Measurements from ENCODE around the gene HYAL1.
"Not testable (repeated sequence)": the region's sequence is repeated elsewhere in the genome, so short reads cannot be mapped to it uniquely, and the experiment has no call there.

Gene HYAL1

DNA sequence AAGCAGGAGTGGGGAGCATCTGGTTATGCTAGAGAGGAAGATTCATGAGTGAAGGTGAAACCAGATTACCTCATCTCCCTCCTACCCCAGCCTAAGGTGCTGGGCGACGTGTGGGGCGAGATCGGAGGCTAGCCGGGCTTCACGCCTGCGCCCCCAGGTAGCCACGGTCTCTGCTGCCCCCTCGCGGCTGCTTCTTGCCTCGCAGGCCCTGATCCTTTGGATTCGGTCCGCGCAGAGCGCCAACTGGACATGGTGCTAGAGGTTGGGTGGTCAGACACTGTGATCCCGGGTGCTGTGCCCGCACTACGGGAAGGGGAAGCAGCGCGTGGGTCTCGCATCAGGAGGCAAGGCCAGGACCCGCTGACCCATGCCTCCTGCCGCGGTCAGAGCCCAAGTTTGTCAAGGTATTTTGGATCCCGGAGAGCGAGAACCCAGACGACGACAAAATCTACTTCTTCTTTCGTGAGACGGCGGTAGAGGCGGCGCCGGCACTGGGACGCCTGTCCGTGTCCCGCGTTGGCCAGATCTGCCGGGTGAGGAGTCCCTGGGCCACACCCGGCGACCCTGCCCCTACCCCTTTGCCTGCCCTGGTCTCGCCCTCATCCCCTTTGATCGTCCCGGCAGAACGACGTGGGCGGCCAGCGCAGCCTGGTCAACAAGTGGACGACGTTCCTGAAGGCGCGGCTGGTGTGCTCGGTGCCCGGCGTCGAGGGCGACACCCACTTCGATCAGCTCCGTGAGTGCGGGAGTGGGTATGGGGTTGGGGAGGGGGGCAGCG is 30.3 kb downstream of the HYAL1 start:
- no peak for DNase-seq (ENCODE audit: low read depth)

DNA sequence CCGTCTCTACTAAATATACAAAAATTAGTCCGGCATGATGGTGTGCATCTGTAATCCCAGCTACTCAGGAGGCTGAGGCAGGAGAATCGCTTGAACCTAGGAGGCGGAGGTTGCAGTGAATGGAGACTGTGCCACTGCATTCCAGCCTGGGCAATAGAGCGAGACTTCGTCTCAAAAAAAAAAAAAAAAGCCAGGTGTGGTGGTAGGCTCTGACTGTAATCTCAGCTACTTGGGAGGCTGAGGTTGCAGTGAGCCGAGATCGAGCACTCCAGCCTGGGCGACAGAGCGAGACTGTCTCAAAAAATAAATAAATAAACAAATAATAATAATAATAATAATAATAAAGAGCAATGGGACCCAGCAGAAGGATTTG is 30.9 kb downstream of the HYAL1 start:
- not testable (repeated sequence) for DNase-seq (ENCODE audit: low read depth)

DNA sequence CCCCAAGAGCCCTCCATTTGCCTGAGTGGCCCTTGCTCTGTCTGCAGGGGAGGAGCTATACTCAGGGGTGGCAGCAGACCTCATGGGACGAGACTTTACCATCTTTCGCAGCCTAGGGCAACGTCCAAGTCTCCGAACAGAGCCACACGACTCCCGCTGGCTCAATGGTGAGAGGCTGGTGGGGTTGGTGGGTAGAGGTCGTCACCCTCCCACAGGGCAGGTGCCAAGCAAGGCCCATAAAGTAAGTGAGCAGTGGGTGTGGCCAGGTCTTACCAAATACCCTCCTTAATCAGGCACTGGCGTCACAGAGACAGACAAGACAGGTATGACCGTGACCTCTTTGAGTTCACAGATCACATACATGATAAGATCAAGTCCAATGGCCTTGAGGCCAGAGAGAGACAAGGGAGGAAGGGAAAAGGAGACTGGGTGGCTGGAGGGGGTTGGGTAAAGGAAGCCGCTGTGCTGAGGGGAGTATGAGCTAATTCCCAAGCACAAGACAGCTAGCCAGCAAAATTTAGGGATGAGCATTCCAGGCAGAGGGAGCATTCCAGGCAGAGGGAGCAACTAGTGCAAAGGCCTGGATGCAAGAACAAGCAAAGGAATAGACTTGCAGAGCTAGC is 31.9 kb downstream of the HYAL1 start:
- no peak for DNase-seq (ENCODE audit: low read depth)

DNA sequence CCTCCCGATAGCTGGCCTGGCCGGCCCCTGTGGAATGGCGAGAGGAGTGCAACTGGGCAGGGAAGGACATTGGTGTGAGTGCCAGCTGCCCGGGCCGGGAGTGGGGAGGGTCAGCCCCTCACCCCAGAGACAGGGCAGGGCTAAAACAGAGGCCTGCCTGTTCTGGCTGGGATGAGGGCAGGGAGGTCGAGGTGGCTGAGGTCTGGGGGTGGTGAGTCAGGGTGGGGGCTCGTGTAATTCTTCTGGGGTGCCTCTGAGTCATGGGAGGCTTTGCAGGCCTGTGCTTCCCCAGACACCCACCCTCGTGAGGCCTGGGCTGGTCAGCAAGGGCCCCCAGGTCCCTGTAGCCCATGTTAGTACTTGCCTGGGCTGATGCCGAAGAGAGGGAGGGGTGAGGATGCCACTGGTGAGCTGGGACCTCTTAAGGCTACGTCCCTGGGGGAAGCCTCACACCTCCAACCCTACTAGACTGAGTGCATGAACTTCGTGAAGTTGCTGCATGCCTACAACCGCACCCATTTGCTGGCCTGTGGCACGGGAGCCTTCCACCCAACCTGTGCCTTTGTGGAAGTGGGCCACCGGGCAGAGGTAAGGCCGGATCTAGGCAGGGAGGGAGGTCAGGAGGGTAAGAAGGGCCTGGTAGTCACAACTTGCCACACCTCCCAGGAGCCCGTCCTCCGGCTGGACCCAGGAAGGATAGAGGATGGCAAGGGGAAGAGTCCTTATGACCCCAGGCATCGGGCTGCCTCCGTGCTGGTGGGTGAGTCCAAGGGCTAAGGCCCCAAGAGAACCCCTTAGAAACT is 32.8 kb downstream of the HYAL1 start:
- no peak for DNase-seq (ENCODE audit: low read depth)

DNA sequence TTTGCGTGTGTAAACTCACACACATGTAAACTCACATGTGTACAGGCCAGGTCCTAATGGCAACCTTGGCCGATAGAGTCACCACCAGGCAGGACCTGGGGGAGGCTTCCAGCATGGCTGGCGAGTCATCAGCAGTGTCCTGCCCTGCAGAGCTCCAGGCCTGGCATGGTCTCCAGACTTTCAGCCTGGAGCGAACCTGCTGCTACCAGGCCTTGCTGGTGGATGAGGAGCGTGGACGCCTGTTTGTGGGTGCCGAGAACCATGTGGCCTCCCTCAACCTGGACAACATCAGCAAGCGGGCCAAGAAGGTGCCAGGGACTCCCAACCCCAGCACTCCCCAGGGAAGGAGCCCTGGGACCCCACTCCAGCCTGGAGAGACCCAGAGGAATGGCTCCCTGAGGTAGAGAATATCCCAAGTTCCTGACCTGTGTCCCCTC is 33.4 kb downstream of the HYAL1 start:
- DNase-seq (ENCODE audit: low read depth) = no peak

DNA sequence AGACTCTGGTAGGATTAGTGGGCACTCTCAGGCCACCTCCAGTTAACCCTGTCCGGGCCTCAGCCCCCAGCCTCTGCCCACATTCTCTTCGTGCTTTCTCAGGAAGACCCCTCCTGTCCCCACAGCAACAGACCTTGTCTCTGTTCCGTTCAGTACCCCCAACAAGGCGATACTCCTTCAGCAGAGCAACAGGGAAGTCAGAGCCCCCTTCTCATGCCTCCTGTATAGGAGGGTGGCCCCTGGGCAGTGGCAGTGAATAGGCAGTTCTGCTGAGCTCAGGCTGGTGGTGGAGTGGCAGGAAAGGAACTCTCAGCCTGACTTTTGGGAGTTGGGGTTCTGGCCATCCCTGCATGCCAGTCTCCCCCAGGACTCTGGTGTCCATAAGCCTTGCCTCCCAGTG is 33.9 kb downstream of the HYAL1 start:
- DNase-seq (ENCODE audit: low read depth) = no peak

DNA sequence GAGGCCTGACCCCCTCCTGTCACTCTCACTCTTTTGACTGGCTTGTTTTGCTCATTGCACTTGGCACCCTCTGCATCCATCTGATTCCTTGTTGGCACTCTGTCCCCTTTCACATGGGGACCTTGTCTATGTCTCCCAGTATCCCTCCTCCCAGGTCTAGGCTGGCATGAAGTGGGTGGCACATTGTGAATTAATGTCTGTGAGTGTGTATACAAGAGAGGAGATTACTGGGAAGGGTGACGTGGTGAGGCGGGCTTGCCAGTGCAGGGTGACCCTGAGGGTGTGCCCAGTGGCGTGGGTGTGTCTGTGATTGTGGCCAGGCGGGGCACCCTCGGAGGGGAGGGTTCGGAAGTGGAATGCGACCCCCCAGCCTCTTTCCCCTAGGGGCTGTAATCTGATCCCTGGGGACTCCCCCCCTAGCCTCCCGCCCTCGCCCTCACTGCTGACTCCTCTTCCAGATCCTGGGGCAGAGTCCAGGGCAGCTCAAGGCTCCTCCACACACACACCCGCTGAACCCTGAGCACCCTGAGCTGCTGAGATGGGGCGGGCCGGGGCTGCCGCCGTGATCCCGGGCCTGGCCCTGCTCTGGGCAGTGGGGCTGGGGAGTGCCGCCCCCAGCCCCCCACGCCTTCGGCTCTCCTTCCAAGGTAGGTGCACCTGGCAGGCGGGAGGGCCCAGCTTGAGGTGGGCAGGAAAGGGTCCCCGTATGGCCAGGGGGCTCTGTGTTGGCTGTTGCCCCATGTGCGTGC is 34.5 kb downstream of the HYAL1 start, which contains the start of gene SEMA3B:
Gene SEMA3B, plus strand, starts transcription at position 445 of the 749 bp plus-strand sequence. Its CDS starts 94 bp downstream, at position 539.
- no peak for DNase-seq (ENCODE audit: low read depth)

DNA sequence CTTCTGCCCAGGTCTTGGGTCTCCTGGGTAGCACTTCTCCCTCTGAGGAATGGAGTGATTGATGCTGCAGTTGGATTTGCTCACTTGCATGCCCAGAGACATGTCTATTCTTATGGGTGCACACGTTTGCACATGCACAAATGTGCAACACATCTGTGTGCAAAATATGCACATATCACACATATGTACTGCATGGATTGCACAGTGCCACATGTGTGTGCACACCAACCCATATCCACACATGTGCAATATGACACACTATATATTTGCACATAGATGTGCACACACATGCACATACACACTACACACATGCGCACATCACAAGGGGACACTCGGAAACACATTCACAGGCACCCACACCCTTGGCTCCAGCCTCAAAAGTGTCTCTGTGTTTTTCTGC is 35.1 kb downstream of the HYAL1 start:
- DNase-seq (ENCODE audit: low read depth) = no peak

DNA sequence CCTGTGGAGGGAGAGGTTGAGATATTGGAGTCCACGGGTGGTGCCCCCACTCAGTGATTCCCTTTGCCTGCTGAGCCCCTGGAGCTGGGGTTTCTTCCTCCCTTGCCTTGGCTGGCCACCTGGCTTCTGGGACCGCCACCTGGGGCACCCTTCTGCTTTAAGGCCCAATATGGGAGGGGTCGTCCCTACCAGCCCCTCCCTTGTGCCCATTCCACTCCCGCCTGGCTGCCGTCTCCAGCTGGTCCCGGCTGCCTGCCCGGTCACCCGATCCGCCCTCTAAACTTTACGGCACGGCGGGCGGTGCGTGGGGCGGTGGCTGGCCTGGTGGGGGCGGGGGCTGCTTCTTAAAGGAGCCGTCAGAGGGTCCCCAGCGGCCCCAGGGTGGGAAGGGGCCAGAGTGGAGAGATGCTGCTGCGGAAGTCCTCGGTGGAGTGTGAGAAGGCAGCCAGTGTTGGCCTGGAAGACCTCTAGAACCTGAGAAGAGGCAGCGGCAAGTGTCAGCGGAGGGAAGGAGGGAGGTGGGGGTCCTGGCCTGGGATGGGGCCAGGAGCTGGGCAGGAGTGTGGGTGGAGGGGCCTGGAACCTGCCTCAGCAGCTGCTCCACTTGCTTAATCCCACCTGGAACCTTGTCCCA is 36.0 kb downstream of the HYAL1 start:
- DNase-seq (ENCODE audit: low read depth) = no peak

DNA sequence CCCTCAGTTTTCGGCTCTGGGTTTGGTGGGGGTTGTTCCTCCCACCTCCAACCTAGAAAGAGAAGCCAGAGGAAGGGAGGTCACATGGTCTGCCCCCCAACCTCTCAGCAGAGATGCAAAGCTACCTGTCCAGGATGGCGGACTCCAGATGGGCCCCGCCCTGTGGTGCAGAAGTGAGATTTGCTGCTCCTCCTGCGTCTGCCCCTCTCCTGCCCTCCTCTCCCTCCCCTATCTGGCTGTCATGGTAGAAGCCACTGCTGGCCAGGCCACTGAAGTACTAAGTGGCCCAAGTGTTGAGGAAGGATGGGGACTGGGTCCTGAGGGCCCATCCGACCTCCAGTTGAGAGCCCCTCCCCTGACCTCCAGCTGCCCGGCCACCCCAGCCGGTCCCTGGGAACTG is 36.5 kb downstream of the HYAL1 start:
- no peak for DNase-seq (ENCODE audit: low read depth)

DNA sequence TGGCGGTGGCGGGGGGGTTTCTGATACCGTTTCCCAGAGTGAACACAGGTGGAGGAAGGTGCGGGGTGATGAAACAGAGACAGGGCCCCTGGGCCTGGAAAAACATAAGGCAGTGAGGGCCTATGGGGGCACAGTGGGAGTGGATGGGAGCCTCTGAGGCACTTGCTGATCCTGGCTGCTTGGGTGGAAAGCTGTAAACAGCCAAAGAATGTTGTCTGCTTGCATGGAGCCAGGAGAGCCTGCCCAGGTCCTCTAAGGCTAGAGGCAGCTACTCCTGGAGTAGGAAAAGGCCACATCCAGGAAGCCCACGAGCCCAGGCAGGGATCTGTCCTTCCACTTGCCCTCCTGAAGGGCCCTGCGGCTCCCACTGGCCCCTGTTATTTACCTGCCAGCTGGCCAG is 37.4 kb downstream of the HYAL1 start:
- DNase-seq (ENCODE audit: low read depth) = no peak

DNA sequence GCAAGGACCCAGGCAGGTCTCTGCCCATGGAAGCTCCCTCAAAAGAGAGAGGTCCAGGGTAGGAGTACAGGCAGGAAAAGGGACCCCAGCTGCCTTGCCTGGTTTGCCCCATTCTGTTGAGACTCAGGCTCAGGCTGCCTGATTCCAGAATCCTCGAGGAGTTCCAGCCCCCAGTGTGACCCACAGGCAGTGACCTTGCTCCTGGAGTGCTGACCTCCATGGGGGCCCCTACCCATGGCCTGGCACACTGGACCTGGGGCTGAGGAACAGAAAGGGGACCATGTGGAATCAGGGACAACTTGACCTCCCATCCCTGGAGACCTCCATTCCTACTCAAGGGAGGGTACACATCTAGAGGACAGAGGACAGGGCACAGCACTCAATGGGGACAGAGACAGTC is 37.8 kb downstream of the HYAL1 start:
- no peak for DNase-seq (ENCODE audit: low read depth)

DNA sequence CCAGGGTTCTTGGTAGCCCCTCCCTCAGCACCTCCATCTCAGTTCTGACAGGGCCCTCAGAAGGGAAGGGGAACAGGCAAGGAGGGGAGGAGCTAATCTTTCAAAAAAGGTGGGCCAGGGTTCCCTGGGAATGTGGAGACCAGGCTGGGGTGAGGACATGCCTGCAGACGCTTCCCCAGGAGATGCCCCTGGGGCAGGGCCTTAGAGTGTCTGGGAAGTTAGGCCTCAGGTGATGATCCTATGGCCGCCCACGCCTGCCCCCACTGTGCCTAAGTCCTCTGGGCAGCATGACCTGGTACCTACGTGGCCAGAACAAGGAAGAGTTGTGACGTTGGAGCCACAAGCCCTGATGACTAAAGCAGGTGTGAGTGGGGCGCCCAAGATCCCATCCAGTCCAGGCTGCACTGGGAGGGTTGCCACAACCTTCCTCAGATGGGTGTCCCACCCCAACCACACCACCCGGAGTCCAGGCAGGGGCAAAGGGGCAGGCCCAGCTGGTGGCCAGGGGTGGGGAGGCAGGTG is 38.3 kb downstream of the HYAL1 start:
- no peak for DNase-seq (ENCODE audit: low read depth)

DNA sequence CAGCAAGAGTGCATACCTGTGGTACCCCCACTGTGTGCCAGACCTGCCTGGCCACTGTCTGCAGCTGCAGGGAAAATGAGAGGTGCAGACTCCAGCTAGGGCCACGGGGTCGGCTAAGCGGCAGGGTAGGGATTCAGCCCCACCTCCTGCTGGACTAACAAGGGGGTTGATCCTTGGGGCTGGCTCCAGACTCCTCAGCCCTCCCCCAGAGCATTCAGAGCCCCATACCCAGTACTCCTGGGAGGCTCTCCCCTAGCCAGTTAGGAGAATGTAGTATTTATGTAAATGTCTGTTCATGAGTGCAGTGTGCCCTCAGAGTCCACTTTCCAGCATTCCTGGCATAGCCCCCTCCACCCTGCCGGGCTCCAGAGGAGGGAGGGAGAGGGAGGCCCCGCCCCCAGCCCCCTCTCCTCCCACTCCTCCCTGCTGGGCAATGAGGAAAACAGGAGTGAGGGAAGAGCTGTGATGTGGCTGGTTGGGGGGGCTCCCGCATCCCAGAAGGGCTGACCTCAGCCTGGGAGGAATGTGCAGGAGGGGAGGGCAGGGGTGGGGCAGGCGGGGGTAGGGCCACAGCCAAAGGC is 38.9 kb downstream of the HYAL1 start:
- no peak for DNase-seq (ENCODE audit: low read depth)

DNA sequence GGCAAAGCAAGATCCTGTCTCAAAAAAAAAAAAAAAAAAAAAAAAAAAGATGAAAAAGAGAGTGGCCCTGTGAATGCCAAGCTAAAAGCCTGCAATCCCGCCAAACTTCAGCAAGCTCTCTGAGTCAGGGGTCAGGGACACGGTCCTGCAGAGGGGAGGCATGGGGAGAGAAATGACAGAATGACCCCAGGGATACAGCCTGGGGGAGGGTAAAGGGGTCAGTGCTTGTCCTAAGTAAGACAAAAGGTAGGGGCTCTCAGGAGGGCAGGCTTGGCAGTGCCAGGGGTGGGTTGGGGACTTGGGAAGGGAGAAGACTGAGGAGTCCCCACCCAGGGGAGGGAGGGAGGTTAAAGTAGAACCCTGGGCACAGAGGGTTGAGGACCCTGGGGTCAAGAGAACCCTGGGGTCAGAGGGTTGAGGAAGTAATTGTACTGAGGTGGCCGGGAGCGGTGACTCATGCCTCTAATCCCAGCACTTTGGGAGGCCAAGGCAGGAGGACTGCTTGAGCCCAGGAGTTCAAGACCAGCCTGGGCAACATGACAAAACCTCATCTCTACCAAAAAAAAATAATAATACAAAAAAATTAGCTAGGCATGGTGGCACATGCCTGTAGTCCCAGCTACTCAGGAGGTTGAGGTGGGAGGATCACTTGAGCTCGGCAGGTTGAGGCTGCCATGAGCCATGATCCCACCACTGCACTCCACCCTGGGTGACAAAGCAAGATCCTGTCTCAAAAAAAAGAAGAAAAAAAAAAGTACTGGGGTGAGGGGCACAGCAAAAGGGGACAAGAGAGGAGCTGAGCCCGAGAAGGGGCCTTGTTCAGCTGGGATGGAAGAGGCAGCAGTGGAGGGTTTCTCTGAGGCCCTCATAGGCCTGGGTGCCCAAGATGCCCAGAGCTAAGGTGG is 39.6 kb downstream of the HYAL1 start:
- DNase-seq (ENCODE audit: low read depth) = no peak

DNA sequence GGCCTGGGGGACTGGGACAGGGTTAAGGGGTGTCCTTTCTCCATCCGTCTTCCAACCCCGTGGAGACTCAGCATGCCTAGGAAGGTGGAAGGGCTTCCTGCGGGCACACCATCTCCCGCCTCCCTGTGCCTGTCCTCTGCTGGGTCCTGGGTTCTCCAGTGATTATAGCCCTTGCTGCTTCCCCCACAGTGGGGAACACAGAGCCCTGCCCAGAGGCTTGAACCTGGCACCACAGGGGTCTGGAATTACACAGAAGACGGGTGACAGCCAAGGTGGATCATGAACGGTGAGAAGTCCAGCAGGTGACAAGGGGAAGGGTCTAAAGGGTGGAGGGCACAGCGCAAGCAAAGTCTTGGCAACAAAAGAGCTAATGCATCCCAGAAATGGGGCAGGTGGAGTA is 40.6 kb downstream of the HYAL1 start:
- no peak for DNase-seq (ENCODE audit: low read depth)

DNA sequence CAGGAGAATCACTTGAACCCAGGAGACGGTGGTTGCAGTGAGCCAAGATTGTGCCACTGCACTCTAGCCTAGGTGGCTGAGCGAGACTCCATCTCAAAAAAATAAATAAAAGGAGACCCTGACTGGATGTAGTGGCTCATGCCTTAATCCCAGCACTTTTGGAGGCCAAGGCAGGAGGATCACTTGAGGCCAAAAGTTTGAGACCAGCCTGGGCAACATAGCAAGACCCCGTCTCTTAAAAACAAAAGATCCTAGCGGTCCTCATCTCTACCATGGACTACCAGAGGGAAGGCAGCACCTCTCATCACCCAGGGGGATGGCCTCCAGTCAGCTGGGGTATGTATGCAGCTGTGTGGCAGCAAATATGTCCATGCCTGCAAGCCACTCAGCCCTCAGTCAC is 41.2 kb downstream of the HYAL1 start:
- not testable (repeated sequence) for DNase-seq (ENCODE audit: low read depth)

DNA sequence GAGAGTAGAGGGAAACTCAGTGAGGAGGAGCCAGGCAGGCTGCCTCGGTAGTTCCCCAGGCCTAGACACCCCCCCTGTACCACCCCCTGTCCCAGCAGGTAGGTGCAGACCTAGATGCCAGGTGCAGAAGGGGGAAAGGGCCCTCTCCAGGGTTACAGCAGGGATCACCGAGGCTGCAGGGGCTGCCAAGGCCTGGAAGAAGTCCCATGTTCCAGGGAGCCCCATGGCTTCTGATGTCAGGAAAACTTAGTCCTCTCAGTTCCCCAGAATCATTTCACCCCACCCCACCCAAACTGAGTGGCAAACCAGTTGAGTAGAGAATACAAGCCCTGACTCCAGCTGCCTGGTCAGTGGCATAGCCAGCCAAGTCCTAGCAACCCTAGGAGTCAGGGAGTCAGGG is 41.9 kb downstream of the HYAL1 start:
- DNase-seq (ENCODE audit: low read depth) = no peak

DNA sequence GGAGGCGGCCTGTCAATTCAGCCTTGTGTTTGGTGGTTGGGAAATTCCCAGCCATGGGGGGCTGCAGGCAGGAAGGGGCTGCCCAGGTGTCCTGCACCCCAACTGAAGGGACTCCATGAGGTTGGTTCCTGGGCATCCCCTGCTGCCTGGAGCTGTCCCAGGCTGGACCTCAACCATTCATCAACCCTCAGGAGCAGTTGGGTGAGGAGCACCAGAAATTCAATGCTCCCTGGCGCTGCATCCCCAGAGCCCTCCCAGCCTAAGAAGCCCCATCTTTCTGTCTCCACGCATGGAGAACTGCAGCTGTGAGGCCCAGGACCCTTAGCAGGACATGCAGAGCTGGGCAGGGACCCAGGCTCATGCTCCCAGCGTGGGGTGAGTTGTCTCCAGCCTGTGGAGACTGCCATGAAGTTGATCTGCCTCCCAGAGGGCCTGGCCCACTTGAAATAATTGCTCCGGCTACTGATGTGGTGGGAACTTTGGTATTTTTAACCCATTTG is 42.4 kb downstream of the HYAL1 start:
- DNase-seq (ENCODE audit: low read depth) = no peak

All from HS-5 (cell line).